Endothelial cell of umbilical vein (primary cell): ENCODE measurements around the gene XPO6. TPM values are rescaled to one million over a fixed set of nuclear protein-coding genes. Genes with fewer than 3 reads are reported as not detected.

ENCODE experiments used
- BruUV-seq: library from RNA; stranded (reverse); fragments of 400-500 nt; replicated peaks from 2 replicates; lab custom pipeline; 2021; lab: Mats Ljungman, UMichigan
- CTCF ChIA-PET: fragments of 300-600, 350-600 bp; sonication (Branson Sonifier 250); formaldehyde crosslinking; loops from one replicate; lab custom pipeline; 2021; ENCODE audit warnings: antibody characterized with exemption, inconsistent platforms; lab: Charles Lee
- POLR2A ChIA-PET: fragments of 300-600, 350-600 bp; sonication (Branson Sonifier 250); formaldehyde crosslinking; loops from one replicate; lab custom pipeline; 2021; ENCODE audit warnings: antibody characterized with exemption, inconsistent platforms; lab: Charles Lee
- DNase-seq: peaks from one replicate; pipeline ENCODE4 v3.0.0-alpha.2; 2011; ENCODE audit warnings: low read depth, low spot score
- FAIRE-seq: peaks from 2 replicates; lab custom pipeline; 2011; peaks lifted over from hg19 to GRCh38; lab: Jason Lieb, UNC
- H2AFZ ChIP-seq: 2 replicates; pipeline ENCODE4 v1.6.0; 2012; ENCODE audit warnings: low read depth, low read length, control low read depth, inconsistent platforms
- H3K27ac ChIP-seq: 2 replicates; pipeline ENCODE4 v1.5.1; 2011; ENCODE audit warnings: low read depth, mild to moderate bottlenecking, control low read depth, low read length, moderate library complexity; ENCODE audit not compliant: insufficient read depth
- H3K27me3 ChIP-seq, 2 experiments: 2 replicates each; pipeline versions ENCODE4 v1.6.0 to v1.6.1; 2011; ENCODE audit warnings: low read length in 2 of 2, mixed read lengths in 1 of 2; ENCODE audit not compliant: control insufficient read depth in 2 of 2, insufficient read depth in 2 of 2
- H3K36me3 ChIP-seq, 2 experiments: 2 replicates in 1 of 2; 3 replicates in 1 of 2; pipeline ENCODE4 v1.5.1; 2011; ENCODE audit warnings: low read length in 2 of 2, mild to moderate bottlenecking in 1 of 2, moderate library complexity in 1 of 2; ENCODE audit not compliant: control insufficient read depth in 2 of 2, insufficient read depth in 2 of 2; ENCODE audit errors: extremely low read depth in 1 of 2
- H3K4me1 ChIP-seq: 3 replicates; pipeline ENCODE4 v1.5.1; 2011; ENCODE audit warnings: mild to moderate bottlenecking, low read length; ENCODE audit not compliant: control insufficient read depth, insufficient read depth; ENCODE audit errors: extremely low read depth
- H3K4me2 ChIP-seq: 2 replicates; pipeline ENCODE4 v1.6.1; 2011; ENCODE audit warnings: low read length, control low read depth, mixed read lengths; ENCODE audit not compliant: insufficient read depth
- H3K4me3 ChIP-seq, 3 experiments: fragments of 200-600 bp in 1 of 3; sonication (generic), shearing (Covaris generic) in 1 of 3; replicated peaks in 1 of 3; 2 replicates each; pipeline ENCODE4 v1.5.1; 2011 to 2016; ENCODE audit warnings: control low read depth in 3 of 3, low read length in 3 of 3, mild to moderate bottlenecking in 2 of 3, inconsistent platforms in 1 of 3, low read depth in 1 of 3, moderate library complexity in 1 of 3; ENCODE audit not compliant: insufficient read depth in 1 of 3
- H3K79me2 ChIP-seq: 2 replicates; pipeline ENCODE4 v1.6.0; 2012; ENCODE audit warnings: low read length, inconsistent platforms; ENCODE audit not compliant: control insufficient read depth, insufficient read depth
- H3K9ac ChIP-seq: replicated peaks from 2 replicates; pipeline ENCODE3; 2011; ENCODE audit warnings: low read length, control low read depth; ENCODE audit not compliant: insufficient read depth; ENCODE audit errors: extremely low read depth
- H3K9me1 ChIP-seq: replicated peaks from 3 replicates; pipeline ENCODE4 v1.6.0; 2011; ENCODE audit warnings: mild to moderate bottlenecking, low read length; ENCODE audit not compliant: control insufficient read depth, insufficient read depth; ENCODE audit errors: extremely low read depth
- H3K9me3 ChIP-seq: replicated peaks from 2 replicates; pipeline ENCODE4 v1.5.1; 2012; ENCODE audit warnings: low read length, inconsistent platforms; ENCODE audit not compliant: control insufficient read depth, insufficient read depth
- H4K20me1 ChIP-seq: replicated peaks from 2 replicates; pipeline ENCODE3; 2011; ENCODE audit warnings: mild to moderate bottlenecking, low read length; ENCODE audit not compliant: control insufficient read depth, insufficient read depth; ENCODE audit errors: extremely low read depth
- EZH2 ChIP-seq: IDR thresholded peaks from 2 replicates; pipeline ENCODE4 v1.6.1; 2012; ENCODE audit warnings: borderline replicate concordance, low read depth, mild to moderate bottlenecking, moderate library complexity, low read length, inconsistent platforms; ENCODE audit not compliant: severe bottlenecking
- FOS ChIP-seq: IDR thresholded peaks from 2 replicates; pipeline ENCODE4 v1.6.1; 2011; ENCODE audit warnings: mild to moderate bottlenecking, low read length, moderate library complexity, borderline replicate concordance; ENCODE audit not compliant: insufficient read depth
- JUN ChIP-seq: IDR thresholded peaks from 2 replicates; pipeline ENCODE4 v1.6.1; 2011; ENCODE audit warnings: borderline replicate concordance, low read depth; ENCODE audit not compliant: insufficient read length, insufficient read depth
- MYC ChIP-seq: IDR thresholded peaks from one replicate; pipeline ENCODE4 v1.6.1; 2011; ENCODE audit warnings: mild to moderate bottlenecking, low read depth, low read length
- POLR2A ChIP-seq: IDR thresholded peaks from 2 replicates; pipeline ENCODE4 v1.6.1; 2012; ENCODE audit warnings: low read depth, mild to moderate bottlenecking, control low read depth, low read length
- POLR2AphosphoS5 ChIP-seq: IDR thresholded peaks from 2 replicates; pipeline ENCODE4 v1.6.1; 2012; ENCODE audit warnings: low read depth, mild to moderate bottlenecking, control low read depth, low read length, moderate library complexity; ENCODE audit not compliant: insufficient read depth
- dilution Hi-C: fragments of 300-500 bp; cut with MboI; formaldehyde crosslinking; loops from one replicate; pipeline ENCODE4 v1.15.0; 2019; ENCODE audit warnings: low sequenced_read_pairs; ENCODE audit not compliant: extremely low pct_ligation_motif_present
- intact Hi-C: fragments of 100-400 bp; cut with micrococcal nuclease; formaldehyde crosslinking; loops from one replicate; pipeline ENCODE4 v1.10.0; 2022
- polyA plus RNA-seq, 4 experiments: library from polyadenylated mRNA; depleted of rRNA in 3 of 4; stranded (reverse) in 3 of 4; unstranded in 1 of 4; fragments of >200 nt; gene quantifications; 2 replicates each; pipeline versions ENCODE4 v1.2.1 to v1.2.3, GENCODE V29; 2011 to 2012; ENCODE audit warnings: missing spikeins in 1 of 4
- total RNA-seq: library from RNA; stranded (reverse); gene quantifications from 2 replicates; pipeline ENCODE4 v1.2.3, GENCODE V29; 2021
- TF ChIP-seq, protein P1 (sequence below), 2 donors: IDR thresholded peaks; 1 replicate in 1 of 2; 2 replicates in 1 of 2; pipeline ENCODE4 v1.5.1; 2011; ENCODE audit warnings: low read length in 2 of 2, mild to moderate bottlenecking in 2 of 2, moderate library complexity in 2 of 2, control low read depth in 1 of 2, inconsistent platforms in 1 of 2, low read depth in 1 of 2; ENCODE audit not compliant: insufficient read depth in 1 of 2; ENCODE audit errors: extremely low read depth in 1 of 2

XPO6 gene
- total and polyA plus RNA-seq, 2 donors (not counting 3 experiments of a cell fraction or from before 2014, with no cell fraction given): 170 to 272 TPM

DNA sequence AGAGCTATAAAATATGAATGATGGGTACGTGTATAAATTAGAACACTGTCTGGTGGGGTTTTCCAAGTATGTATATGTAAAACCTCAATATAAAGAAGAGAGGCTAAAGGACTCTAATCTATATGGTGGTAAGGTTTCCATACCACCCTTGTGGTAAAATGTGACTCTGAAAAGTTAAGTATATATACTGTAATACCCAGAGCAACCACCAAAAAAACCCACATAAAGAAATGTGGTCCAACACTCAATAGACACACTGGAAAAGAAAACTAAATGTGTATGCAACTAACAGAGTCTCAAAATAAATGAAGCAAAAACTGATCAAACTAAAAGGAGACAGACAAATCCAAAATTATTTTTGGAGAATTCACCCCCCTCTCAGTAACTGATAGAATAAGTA is 72.2 kb downstream of the XPO6 start:
- H3K79me2 ChIP-seq: peaks cover 46% of the 10 kb centered on the region
- dilution Hi-C loops: no loop called here
- no peaks in the 10 kb centered on the region for H3K9me1 ChIP-seq
- no peak for TF ChIP-seq FOS
- no peak for TF ChIP-seq POLR2A
- BruUV-seq: no TSS peak
- no peak overlapping the region for H3K4me3 ChIP-seq
- POLR2A ChIA-PET: no interaction called here
- CTCF ChIA-PET: interaction anchor here (0.8 kb wide), 1 partner anchor 11 kb away, joined by 3 read pairs; no protein-coding TSS in a partner anchor
- no peak overlapping the region for H3K9ac ChIP-seq
- H3K36me3 ChIP-seq: peaks cover 10% of the 10 kb centered on the region in 2 experiments
- H3K9me3 ChIP-seq: no peaks in the 10 kb centered on the region
- no peaks in the 10 kb centered on the region for H3K27me3 ChIP-seq
- FAIRE-seq: no peak
- H3K4me2 ChIP-seq: no peak overlapping the region
- H4K20me1 ChIP-seq: no peaks in the 10 kb centered on the region
- no peak overlapping the region for H3K27ac ChIP-seq
- intact Hi-C loops: no loop called here
- no peak overlapping the region for H2AFZ ChIP-seq
- no peak for DNase-seq
- H3K4me1 ChIP-seq: peaks cover 31% of the 10 kb centered on the region

DNA sequence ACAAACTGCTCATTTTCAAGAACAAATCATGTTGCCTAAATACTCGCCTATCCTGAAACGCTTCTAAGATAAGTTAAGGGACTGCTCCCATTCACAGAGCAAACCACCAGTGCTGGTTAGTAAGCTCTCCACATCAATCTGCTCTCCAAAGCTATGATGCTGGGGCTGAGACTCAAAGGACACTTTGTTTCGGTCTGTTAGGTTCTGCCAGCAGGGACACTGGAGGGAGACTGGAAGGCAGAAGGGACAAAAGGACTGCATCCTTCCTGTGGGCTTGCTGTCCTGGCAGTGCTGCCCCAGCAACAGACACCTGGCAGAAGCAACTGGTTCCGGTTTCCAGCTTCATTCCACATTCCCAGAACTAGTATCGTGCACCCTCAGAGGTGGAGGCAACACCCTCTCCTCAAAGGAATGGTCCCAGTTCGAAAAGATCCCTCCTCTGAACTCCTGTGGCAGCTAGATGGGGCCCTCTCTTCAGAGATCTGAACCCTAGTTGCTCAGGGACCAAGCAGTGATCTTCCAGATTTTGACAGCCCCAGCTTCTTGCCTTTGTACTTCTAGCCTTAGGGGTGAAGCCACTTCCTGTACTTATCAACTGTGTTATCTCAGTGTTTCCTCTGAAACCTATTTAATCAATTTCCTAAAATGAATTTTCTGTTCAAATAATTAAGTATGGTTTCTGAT is 74.9 kb downstream of the XPO6 start:
- dilution Hi-C loops: no loop called here
- DNase-seq: no peak
- no TSS peak for BruUV-seq

More for the DNA sequence above, 74.9 kb downstream of the XPO6 start:
- intact Hi-C loops: no loop called here
- Histone ChIP-seq H4K20me1 (no peaks in the 10 kb centered on the region), H3K27me3 (no peaks in the 10 kb centered on the region), H3K9me1 (no peaks in the 10 kb centered on the region), H3K27ac (no peak overlapping the region), H3K4me1 (peaks cover 5% of the 10 kb centered on the region), H3K9me3 (no peaks in the 10 kb centered on the region), H3K36me3 (peaks cover 16 to 23% of the 10 kb centered on the region in 2 experiments), H3K4me3 (no peak overlapping the region), H3K4me2 (no peak overlapping the region), H3K9ac (no peak overlapping the region), H3K79me2 (peaks cover 36% of the 10 kb centered on the region), H2AFZ (no peak overlapping the region)
- TF ChIP-seq MYC: no peak
- TF ChIP-seq, protein P1, sequence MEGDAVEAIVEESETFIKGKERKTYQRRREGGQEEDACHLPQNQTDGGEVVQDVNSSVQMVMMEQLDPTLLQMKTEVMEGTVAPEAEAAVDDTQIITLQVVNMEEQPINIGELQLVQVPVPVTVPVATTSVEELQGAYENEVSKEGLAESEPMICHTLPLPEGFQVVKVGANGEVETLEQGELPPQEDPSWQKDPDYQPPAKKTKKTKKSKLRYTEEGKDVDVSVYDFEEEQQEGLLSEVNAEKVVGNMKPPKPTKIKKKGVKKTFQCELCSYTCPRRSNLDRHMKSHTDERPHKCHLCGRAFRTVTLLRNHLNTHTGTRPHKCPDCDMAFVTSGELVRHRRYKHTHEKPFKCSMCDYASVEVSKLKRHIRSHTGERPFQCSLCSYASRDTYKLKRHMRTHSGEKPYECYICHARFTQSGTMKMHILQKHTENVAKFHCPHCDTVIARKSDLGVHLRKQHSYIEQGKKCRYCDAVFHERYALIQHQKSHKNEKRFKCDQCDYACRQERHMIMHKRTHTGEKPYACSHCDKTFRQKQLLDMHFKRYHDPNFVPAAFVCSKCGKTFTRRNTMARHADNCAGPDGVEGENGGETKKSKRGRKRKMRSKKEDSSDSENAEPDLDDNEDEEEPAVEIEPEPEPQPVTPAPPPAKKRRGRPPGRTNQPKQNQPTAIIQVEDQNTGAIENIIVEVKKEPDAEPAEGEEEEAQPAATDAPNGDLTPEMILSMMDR (IDR thresholded peaks at IDR 0.05; ENCODE audit: extremely low read depth in 1 of 2, insufficient read depth in 1 of 2, low read depth in 1 of 2, low read length in 2 of 2): no peak
- TF ChIP-seq EZH2: no peak
- no peak for TF ChIP-seq POLR2AphosphoS5
- no peak for TF ChIP-seq JUN
- no peak for TF ChIP-seq POLR2A
- CTCF ChIA-PET: interaction anchor here (0.5 to 2.2 kb wide), 2 partner anchors 81 to 135 kb away, joined by 4 to 8 read pairs; no protein-coding TSS in a partner anchor
- FAIRE-seq: peak; percentile 55
- POLR2A ChIA-PET: no interaction called here
